Measurements from ENCODE around the gene PLCH1. TPM values are rescaled to one million over a fixed set of nuclear protein-coding genes. Genes with fewer than 3 reads are reported as not detected.

The PLCH1 gene
- total and polyA plus RNA-seq, 4 donors, result 0.03 to 1.0 (median 0.22) TPM

DNA sequence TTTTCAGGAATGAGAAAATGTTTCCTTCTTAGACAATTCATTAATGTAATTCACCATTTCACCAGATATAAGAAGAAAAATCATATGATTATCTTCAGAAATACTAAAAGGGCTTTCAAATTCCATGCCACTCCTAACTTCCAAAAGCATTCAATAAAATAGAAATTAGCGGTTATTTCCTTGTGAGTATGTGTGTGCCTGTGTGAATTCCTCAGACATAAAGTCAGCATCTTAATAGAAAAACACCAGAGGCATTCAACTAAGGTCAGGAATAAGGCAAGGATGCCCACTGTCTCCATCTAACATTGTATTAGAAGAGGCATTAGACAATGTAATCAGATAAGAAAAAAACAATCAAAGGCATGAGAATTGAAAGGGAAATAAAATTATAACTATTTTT lies 88.4 kb downstream of the PLCH1 start (continued):
- TF ChIP-seq, protein P1, sequence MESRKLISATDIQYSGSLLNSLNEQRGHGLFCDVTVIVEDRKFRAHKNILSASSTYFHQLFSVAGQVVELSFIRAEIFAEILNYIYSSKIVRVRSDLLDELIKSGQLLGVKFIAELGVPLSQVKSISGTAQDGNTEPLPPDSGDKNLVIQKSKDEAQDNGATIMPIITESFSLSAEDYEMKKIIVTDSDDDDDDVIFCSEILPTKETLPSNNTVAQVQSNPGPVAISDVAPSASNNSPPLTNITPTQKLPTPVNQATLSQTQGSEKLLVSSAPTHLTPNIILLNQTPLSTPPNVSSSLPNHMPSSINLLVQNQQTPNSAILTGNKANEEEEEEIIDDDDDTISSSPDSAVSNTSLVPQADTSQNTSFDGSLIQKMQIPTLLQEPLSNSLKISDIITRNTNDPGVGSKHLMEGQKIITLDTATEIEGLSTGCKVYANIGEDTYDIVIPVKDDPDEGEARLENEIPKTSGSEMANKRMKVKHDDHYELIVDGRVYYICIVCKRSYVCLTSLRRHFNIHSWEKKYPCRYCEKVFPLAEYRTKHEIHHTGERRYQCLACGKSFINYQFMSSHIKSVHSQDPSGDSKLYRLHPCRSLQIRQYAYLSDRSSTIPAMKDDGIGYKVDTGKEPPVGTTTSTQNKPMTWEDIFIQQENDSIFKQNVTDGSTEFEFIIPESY (IDR thresholded peaks at IDR 0.05), result no peak

DNA sequence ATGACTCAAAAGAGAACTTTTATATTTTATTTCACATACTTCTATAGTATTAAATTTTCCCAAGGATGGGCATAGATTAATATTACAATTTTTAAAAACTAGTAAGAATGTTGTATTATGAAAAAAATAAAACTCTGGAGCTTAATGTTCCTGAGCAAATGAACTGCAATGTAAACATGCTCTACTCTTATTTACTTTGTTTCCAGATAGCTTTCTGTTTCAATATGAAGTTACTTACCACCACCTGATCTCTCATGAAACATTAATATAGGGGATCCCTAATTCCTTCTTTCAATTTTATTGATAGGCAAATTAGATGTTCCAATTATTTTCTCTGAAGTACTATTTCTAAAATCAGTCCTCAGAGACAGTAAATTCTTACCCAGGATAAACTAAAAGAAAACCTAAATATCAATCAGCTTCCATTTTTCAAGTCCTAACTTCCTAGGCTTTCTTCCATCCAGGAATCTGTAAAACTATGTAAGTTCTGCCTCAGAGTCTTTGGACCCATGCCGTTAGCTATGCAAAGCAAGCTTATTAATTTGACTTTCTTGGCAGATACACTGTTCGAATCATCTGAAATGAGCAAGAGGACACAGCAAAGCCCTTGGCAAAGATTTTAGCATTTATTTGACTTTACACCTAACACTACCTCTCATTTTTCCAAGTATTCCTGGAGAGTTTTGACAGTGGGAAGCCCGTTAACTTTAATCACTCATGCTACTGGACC lies 93.2 kb downstream of the PLCH1 start:
- Histone ChIP-seq H3K36me3 (ENCODE audit: control insufficient read depth in 4 of 4, insufficient read depth in 3 of 4, low read depth in 1 of 4, low read length in 3 of 4) (no peaks in the 10 kb centered on the region), H3K4me1 (ENCODE audit: control insufficient read depth in 4 of 4, insufficient read depth in 4 of 4, low read length in 3 of 4) (peaks cover 0 to 4% (median 0%) of the 10 kb centered on the region in 4 donors), H3K9ac (ENCODE audit: low read depth in 1 of 2, low read length in 2 of 2) (no peak overlapping the region), H3K4me3 (ENCODE audit: low read depth in 1 of 3, low read length in 3 of 3) (no peak overlapping the region), H3K9me3 (ENCODE audit: control insufficient read depth in 4 of 4, low read length in 3 of 4) (no peaks in the 10 kb centered on the region), H3K27ac (ENCODE audit: low read depth in 1 of 2, low read length in 2 of 2) (no peak overlapping the region), H3K27me3 (ENCODE audit: control insufficient read depth in 4 of 4, insufficient read depth in 4 of 4, low read length in 3 of 4) (no peaks in the 10 kb centered on the region)
- TF ChIP-seq FOXA2 (IDR thresholded peaks at IDR 0.05), result peak; percentile 91
- peak; percentile 89 for TF ChIP-seq FOXA1 (IDR thresholded peaks at IDR 0.05)
- TF ChIP-seq, protein P1 (IDR thresholded peaks at IDR 0.05), result no peak
- DNase-seq (ENCODE audit: low spot score), result no peak
- 33% methylated on average over 3 of the region's 3 CpGs for WGBS

DNA sequence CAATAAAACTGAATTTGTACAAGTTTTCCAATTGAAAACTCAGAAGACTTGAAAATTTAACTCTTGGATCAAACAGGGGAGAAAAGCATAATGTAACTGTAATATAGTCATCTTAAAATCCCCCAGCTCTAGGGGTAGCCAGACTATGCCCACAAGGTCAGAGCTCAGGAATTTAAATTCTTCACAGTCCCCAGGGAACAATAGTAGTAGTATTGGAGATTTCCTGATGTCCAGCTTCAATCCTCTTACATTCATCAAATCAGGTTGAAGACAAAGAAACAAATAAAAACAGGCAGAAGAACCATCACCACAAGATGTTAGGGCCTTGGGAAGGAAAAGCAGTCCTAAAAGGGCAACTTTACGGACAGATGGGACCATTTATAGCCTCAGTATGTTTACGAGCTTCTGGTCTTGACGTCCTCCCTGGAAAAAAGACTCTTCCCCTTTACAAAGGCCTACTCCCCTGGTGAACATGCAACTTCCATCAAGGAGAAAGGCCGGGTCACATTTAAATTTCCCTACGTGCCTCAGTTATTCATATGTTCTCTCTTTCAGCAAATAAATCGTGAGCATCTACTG lies 96.8 kb downstream of the PLCH1 start:
- Histone ChIP-seq H3K4me1 (ENCODE audit: control insufficient read depth in 4 of 4, insufficient read depth in 4 of 4, low read length in 3 of 4) (peaks cover 0 to 4% (median 0%) of the 10 kb centered on the region in 4 donors), H3K36me3 (ENCODE audit: control insufficient read depth in 4 of 4, insufficient read depth in 3 of 4, low read depth in 1 of 4, low read length in 3 of 4) (no peaks in the 10 kb centered on the region), H3K27me3 (ENCODE audit: control insufficient read depth in 4 of 4, insufficient read depth in 4 of 4, low read length in 3 of 4) (no peaks in the 10 kb centered on the region), H3K9ac (ENCODE audit: low read depth in 1 of 2, low read length in 2 of 2) (no peak overlapping the region), H3K27ac (ENCODE audit: low read depth in 1 of 2, low read length in 2 of 2) (no peak overlapping the region), H3K4me3 (ENCODE audit: low read depth in 1 of 3, low read length in 3 of 3) (no peak overlapping the region), H3K9me3 (ENCODE audit: control insufficient read depth in 4 of 4, low read length in 3 of 4) (no peaks in the 10 kb centered on the region)
- WGBS, result 89% methylated on average over 6 of the region's 6 CpGs
- DNase-seq (ENCODE audit: low spot score), result no peak
- TF ChIP-seq YY1 (IDR thresholded peaks at IDR 0.05), result no peak
- TF ChIP-seq JUND (IDR thresholded peaks at IDR 0.05), result no peak
- TF ChIP-seq, protein P2, sequence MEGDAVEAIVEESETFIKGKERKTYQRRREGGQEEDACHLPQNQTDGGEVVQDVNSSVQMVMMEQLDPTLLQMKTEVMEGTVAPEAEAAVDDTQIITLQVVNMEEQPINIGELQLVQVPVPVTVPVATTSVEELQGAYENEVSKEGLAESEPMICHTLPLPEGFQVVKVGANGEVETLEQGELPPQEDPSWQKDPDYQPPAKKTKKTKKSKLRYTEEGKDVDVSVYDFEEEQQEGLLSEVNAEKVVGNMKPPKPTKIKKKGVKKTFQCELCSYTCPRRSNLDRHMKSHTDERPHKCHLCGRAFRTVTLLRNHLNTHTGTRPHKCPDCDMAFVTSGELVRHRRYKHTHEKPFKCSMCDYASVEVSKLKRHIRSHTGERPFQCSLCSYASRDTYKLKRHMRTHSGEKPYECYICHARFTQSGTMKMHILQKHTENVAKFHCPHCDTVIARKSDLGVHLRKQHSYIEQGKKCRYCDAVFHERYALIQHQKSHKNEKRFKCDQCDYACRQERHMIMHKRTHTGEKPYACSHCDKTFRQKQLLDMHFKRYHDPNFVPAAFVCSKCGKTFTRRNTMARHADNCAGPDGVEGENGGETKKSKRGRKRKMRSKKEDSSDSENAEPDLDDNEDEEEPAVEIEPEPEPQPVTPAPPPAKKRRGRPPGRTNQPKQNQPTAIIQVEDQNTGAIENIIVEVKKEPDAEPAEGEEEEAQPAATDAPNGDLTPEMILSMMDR (IDR thresholded peaks at IDR 0.05; ENCODE audit: low read depth, low read length, missing input control), result no peak
- TF ChIP-seq FOXA2 (IDR thresholded peaks at IDR 0.05), result no peak
- TF ChIP-seq SP1 (IDR thresholded peaks at IDR 0.05), result no peak
- TF ChIP-seq, protein P3, sequence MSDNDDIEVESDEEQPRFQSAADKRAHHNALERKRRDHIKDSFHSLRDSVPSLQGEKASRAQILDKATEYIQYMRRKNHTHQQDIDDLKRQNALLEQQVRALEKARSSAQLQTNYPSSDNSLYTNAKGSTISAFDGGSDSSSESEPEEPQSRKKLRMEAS (IDR thresholded peaks at IDR 0.05), result no peak
- no peak for TF ChIP-seq RAD21 (IDR thresholded peaks at IDR 0.05)
- TF ChIP-seq, protein P4, sequence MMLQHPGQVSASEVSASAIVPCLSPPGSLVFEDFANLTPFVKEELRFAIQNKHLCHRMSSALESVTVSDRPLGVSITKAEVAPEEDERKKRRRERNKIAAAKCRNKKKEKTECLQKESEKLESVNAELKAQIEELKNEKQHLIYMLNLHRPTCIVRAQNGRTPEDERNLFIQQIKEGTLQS (IDR thresholded peaks at IDR 0.05), result no peak
- TF ChIP-seq NR2F2 (IDR thresholded peaks at IDR 0.05), result no peak
- TF ChIP-seq FOXA1 (IDR thresholded peaks at IDR 0.05), result no peak
- TF ChIP-seq HNF4A (conservative IDR thresholded peaks at IDR 0.05), result no peak
- no peak for TF ChIP-seq TAF1 (conservative IDR thresholded peaks at IDR 0.05)
